GM19025 (cell line): Measurements from ENCODE around the gene CDC26.
"Not testable (repeated sequence)": the region's sequence is repeated elsewhere in the genome, so short reads cannot be mapped to it uniquely, and the experiment has no call there.

Experiments used
- ATAC-seq: cut with Tn5 transposase; IDR thresholded peaks from one replicate; pipeline ENCODE4 v1.9.1; 2021; ENCODE audit warnings: mild to moderate bottlenecking, low read depth, moderate library complexity; ENCODE audit not compliant: unreplicated experiment

The CDC26 gene

GRCh38 chr9:113296247-113296646 lies 20.9 kb upstream of the CDC26 start:
- not testable (repeated sequence) for ATAC-seq

- ATAC-seq: no peak
Measured at GRCh38 chr9:113293285-113293878, 18.0 kb upstream of the CDC26 start.

GRCh38 chr9:113290052-113290607 lies 14.8 kb upstream of the CDC26 start:
- no peak for ATAC-seq

GRCh38 chr9:113289091-113289490 lies 13.7 kb upstream of the CDC26 start:
- ATAC-seq: no peak

DNA sequence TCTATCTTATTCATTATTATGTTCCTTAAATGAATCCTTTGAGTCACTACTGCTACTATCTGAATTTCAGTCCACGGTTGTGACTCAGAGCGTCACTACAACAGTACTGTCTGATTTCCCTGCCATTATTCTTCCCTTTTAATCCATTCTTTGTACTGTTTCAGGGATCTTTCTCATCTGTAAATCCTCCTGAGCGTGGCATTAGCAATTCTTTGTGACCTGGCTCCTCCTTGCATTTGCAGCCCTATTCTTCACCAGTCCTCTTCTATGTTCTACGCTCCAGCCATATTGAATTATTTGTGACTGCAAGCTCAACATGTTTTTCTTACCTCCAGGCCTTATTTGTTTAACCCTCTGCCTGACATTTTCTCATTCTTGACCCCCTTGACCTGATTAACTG lies 6.0 kb upstream of the CDC26 start:
- no peak for ATAC-seq

DNA sequence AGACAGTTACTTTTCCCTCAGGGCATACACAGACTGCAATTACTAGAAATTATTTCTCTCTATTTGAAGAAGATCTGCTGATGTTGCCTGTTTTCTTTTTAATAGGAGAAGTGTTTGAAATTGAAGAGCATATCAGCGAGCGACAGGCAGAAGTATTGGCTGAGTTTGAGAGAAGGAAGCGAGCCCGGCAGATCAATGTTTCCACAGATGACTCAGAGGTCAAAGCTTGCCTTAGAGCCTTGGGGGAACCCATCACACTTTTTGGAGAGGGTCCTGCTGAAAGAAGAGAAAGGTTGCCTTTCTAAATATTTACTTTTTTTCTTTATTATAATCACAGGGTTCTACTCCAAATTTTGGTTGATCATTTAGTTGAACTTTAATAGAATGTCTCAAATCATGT lies 3.5 kb upstream of the CDC26 start:
- no peak for ATAC-seq

DNA sequence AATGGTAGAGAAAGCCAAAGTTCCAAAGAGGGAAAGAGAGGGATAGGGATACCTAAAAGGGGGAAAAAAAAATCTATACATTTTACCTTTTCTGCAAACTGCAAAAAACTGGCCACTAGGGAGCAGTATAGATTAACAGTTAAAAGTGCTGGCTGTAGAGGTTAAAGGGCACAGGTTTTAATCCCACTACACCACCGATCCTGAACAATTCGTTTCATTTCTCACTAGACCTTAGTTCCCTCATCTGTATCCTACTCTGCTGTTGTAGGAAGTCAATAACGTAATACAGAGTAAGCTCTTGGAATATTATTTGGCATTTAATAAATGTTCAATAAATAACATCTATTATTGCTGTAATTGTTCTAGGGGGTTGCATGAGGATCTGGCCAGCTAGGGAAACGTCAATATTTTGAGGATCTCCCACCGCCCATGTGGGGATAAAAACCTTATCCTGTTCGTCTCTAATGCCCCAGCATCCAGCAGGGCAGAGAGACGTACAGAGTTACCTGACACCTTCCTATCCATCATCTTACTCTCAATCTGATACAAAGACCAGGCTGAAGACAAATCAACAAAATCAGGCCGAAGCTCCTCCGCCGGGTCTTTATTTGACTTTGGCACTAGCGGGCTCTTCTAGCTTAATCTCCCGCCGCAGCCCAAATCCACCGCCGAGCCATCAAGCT lies 757 bp downstream of the CDC26 start:
- no peak for ATAC-seq

DNA sequence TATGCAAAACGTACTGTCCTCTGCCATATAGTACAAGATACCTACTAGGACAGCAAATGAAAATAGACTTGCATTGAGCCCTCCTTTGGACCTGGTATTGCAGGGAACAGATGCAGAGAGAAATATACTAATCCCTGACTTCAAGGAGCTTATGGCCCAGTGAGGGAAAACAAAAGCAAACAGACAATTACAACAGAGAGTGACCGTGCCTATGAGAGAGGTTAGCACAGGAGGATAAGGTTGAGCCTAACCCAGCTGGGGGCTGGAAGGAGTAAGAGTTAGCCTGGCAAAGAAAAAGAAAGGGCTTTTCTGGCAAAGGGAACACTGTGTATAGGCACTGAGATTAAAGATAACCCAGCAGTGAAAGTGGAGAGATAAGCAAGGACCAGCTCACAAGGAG lies 5.5 kb downstream of the CDC26 start:
- no peak for ATAC-seq

DNA sequence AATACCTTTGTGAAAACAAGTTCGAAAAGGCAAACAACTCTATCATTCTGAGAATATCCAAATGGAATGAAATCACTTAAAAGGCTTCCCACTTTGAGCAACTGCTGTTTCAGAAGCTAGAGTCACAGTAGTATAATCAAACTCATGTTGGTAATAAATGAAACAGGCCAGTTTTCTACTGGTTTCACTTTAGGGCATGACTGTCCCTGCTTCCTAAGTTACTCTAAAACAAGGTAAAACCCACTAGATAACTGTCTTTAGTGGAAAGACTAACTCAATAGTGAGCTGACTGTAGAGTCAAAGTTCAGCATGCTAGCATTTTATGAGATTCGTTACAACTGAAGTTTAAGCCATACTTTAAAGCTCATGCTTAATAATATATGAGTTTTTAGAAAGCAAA lies 6.0 kb downstream of the CDC26 start:
- ATAC-seq: no peak

DNA sequence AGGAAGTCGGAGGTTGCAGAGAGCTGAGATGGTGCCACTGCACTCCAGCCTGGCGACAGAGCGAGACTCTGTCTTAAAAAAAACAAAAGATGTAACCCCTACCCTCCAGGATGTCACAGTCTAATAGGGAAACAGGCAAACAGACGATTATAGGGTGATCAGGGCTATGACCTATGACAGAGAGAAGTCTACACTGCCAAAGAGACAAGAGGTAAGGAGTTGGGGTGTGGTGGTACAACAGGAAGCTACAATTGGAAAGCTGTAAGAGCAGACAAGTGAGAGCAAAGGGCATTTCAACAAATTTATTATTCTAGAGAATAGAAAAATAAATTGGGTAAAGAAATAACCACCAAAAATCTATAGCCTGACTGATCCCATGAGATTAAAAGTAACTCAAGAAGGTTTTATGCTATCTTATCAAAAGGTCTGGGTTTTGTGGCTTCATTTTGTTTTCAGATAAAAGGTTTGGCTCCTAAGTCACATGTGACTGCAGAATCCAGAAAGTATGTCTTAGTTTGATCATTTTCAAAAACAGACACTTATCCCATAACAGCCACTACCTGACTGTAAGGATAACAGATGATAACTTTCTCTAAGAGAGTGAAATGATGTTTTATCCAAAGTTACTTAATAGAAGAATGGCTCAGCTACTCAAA lies 7.3 kb downstream of the CDC26 start:
- ATAC-seq: no peak

- ATAC-seq: no peak
Measured at GRCh38 chr9:113266174-113266573, 9.2 kb downstream of the CDC26 start.

GRCh38 chr9:113261917-113262671 lies 13.3 kb downstream of the CDC26 start:
- ATAC-seq: no peak

- no peak for ATAC-seq
Measured at GRCh38 chr9:113258282-113258681, 17.1 kb downstream of the CDC26 start.

- no peak for ATAC-seq
Measured at GRCh38 chr9:113257863-113258262, 17.5 kb downstream of the CDC26 start.

- no peak for ATAC-seq
Measured at GRCh38 chr9:113255438-113255837, 19.9 kb downstream of the CDC26 start.

GRCh38 chr9:113254991-113255390 lies 20.4 kb downstream of the CDC26 start:
- ATAC-seq: no peak

DNA sequence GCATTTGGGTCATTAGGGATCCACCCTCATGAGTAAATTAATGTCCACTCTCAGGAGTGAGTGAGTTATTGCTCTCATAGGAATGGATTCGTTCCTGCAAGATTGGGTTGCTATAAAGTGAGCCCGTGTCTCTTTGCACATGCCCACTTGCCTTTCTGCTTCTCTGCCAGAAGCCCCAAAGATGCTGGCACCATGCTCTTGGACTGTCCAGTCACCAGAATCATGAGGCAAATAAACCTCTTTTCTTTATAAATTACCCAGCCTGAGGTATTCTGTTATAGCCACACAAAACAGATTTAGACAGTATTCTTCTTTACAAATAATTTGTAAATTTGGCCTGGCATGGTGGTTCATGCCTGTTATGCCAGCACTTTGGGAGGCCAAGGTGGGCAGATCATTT lies 24.6 kb downstream of the CDC26 start:
- no peak for ATAC-seq

DNA sequence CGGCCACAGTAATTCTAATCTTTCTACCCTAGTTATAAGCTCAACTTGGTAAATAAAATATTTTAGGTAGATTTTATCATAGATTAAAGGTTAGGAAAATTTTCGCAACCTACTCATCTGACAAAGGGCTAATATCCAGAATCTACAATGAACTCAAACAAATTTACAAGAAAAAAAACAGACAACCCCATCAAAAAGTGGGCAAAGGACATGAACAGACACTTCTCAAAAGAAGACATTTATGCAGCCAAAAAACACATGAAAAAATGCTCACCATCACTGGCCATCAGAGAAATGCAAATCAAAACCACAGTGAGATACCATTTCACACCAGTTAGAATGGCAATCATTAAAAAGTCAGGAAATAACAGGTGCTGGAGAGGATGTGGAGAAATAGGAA lies 25.7 kb downstream of the CDC26 start:
- not testable (repeated sequence) for ATAC-seq

GRCh38 chr9:113247640-113248039 lies 27.7 kb downstream of the CDC26 start:
- ATAC-seq: no peak

GRCh38 chr9:113246928-113247327 lies 28.4 kb downstream of the CDC26 start:
- ATAC-seq: no peak

- no peak for ATAC-seq
Measured at GRCh38 chr9:113245894-113246293, 29.5 kb downstream of the CDC26 start.
